HG03575 (cell line): ENCODE data around the gene CLDN1.

Experiments used
- ATAC-seq: cut with Tn5 transposase; IDR thresholded peaks from one replicate; pipeline ENCODE4 v1.9.1; 2021; ENCODE audit not compliant: unreplicated experiment, insufficient number of reproducible peaks, low FRiP score; ENCODE audit errors: extremely low read depth

CLDN1 gene

DNA sequence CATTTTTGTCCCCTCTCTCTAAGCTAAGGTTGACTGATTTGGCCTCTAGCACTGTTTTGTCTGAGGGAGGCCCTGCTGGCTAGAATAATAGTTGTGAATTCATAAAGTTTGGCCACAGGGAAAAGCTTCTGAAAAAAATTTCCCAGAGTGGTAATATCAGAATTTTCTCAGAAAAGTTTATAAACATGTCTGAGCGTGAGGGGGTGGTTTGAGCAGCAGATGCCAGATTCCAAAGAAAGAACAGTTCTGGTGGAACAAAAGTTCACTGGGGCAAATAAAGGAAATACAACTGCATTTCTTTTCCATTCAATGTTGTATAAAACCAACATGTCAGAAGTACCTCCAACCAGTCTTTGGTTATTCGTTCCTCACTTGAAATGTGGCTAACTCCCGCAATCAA lies 61.2 kb downstream of the CLDN1 start:
- ATAC-seq, result no peak

- no peak for ATAC-seq
Observed at GRCh38 chr3:190260301-190260700, 61.9 kb downstream of the CLDN1 start.

DNA sequence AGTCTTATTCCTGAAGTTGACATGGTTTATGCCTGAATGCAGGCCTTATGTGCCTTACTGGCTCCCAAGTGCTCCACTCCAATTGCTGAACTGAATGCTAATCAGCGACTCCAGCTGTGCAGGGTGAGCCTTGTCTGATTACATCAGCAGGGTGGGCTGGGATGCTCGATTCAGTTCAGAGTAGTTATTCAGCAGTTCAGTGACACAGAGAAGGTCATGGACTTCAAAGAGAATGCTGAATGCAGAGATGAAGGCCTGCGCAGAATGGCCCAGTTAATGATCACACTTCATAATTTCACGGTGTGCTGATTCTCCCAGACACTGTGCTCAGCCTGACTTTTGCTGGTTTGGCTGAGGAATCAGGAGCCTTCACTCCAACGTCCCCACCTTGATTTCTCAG lies 63.6 kb downstream of the CLDN1 start:
- ATAC-seq, result no peak
